ENCODE data around the gene CLIP3. TPM values are rescaled to one million over a fixed set of nuclear protein-coding genes. Genes with fewer than 3 reads are reported as not detected.
A peak's percentile ranks its signal among the peaks of the same experiment; 100 is the strongest.

The CLIP3 gene
- total RNA-seq, 1 donor = 13.4 TPM

GRCh38 chr19:36058481-36059179 lies 26.0 kb upstream of the CLIP3 start:
- no peak for DNase-seq (ENCODE audit: insufficient read length, low spot score, missing footprints)
- H3K4me1 ChIP-seq (ENCODE audit: insufficient read depth, low read length) = peaks cover 13% of the 10 kb centered on the region
- H3K79me2 ChIP-seq (ENCODE audit: insufficient read depth, low read length) = peaks cover 37% of the 10 kb centered on the region
- peaks cover 14% of the 10 kb centered on the region for H3K36me3 ChIP-seq (ENCODE audit: insufficient read depth, low read length)
- no peak overlapping the region for H3K4me3 ChIP-seq (ENCODE audit: insufficient read depth, low read length)
- peak overlapping the region; percentile 35 for H2AFZ ChIP-seq (ENCODE audit: low read length)
- H3K9me3 ChIP-seq (ENCODE audit: low read depth, low read length) = no peaks in the 10 kb centered on the region
- no peak for TF ChIP-seq CTCF (IDR thresholded peaks at IDR 0.05; ENCODE audit: extremely low read depth, low read depth, low read length)
- H4K20me1 ChIP-seq (ENCODE audit: insufficient read depth, low read length) = no peaks in the 10 kb centered on the region
- H3K27me3 ChIP-seq (ENCODE audit: insufficient read depth, low read length) = no peaks in the 10 kb centered on the region
- H3K27ac ChIP-seq (ENCODE audit: low read depth, low read length) = no peak overlapping the region
- H3K4me2 ChIP-seq (ENCODE audit: insufficient read depth, low read length) = no peak overlapping the region

GRCh38 chr19:36054733-36055686 lies 22.3 kb upstream of the CLIP3 start, which contains the start of gene WDR62:
Gene WDR62 (plus strand): TSS chr19:36054897. CDS start chr19:36054972, 75 bp downstream.
- DNase-seq (ENCODE audit: insufficient read length, low spot score, missing footprints) = peak; percentile 99
- H3K79me2 ChIP-seq (ENCODE audit: insufficient read depth, low read length) = peaks cover 40% of the 10 kb centered on the region
- peak within 1 kb of the TSS; percentile 97 for H2AFZ ChIP-seq (ENCODE audit: low read length)

GRCh38 chr19:36054119-36054732 lies 21.6 kb upstream of the CLIP3 start, which contains the start of gene THAP8:
Gene THAP8 (minus strand): TSS chr19:36054285. CDS start chr19:36054217, 68 bp downstream.
- peak; percentile 99 for DNase-seq (ENCODE audit: insufficient read length, low spot score, missing footprints)
- Histone ChIP-seq H3K79me2 (ENCODE audit: insufficient read depth, low read length) (peaks cover 38% of the 10 kb centered on the region), H3K4me3 (ENCODE audit: insufficient read depth, low read length) (peak within 1 kb of the TSS; percentile 78), H3K27me3 (ENCODE audit: insufficient read depth, low read length) (no peaks in the 10 kb centered on the region), H3K9me3 (ENCODE audit: low read depth, low read length) (no peaks in the 10 kb centered on the region), H4K20me1 (ENCODE audit: insufficient read depth, low read length) (no peaks in the 10 kb centered on the region), H3K36me3 (ENCODE audit: insufficient read depth, low read length) (peaks cover 7% of the 10 kb centered on the region), H3K4me2 (ENCODE audit: insufficient read depth, low read length) (peak within 1 kb of the TSS; percentile 83), H3K4me1 (ENCODE audit: insufficient read depth, low read length) (peaks cover 18% of the 10 kb centered on the region), H2AFZ (ENCODE audit: low read length) (peak within 1 kb of the TSS; percentile 97), H3K27ac (ENCODE audit: low read depth, low read length) (peak within 1 kb of the TSS; percentile 97)
- TF ChIP-seq CTCF (IDR thresholded peaks at IDR 0.05; ENCODE audit: extremely low read depth, low read depth, low read length) = peak; percentile 55

More at GRCh38 chr19:36054733-36055686, 22.3 kb upstream of the CLIP3 start, which contains the start of gene WDR62:
- H3K36me3 ChIP-seq (ENCODE audit: insufficient read depth, low read length) = peaks cover 9% of the 10 kb centered on the region
- H4K20me1 ChIP-seq (ENCODE audit: insufficient read depth, low read length) = no peaks in the 10 kb centered on the region
- H3K4me1 ChIP-seq (ENCODE audit: insufficient read depth, low read length) = peaks cover 18% of the 10 kb centered on the region
- H3K4me2 ChIP-seq (ENCODE audit: insufficient read depth, low read length) = peak within 1 kb of the TSS; percentile 83
- H3K9me3 ChIP-seq (ENCODE audit: low read depth, low read length) = no peaks in the 10 kb centered on the region
- peak within 1 kb of the TSS; percentile 97 for H3K27ac ChIP-seq (ENCODE audit: low read depth, low read length)
- TF ChIP-seq CTCF (IDR thresholded peaks at IDR 0.05; ENCODE audit: extremely low read depth, low read depth, low read length) = no peak
- H3K27me3 ChIP-seq (ENCODE audit: insufficient read depth, low read length) = no peaks in the 10 kb centered on the region
- H3K4me3 ChIP-seq (ENCODE audit: insufficient read depth, low read length) = peak within 1 kb of the TSS; percentile 78

Measured in osteoblast (primary cell).